HepG2 (cell line): Measurements from ENCODE around the gene GRIK3. TPM values are rescaled to one million over a fixed set of nuclear protein-coding genes. Genes with fewer than 3 reads are reported as not detected.

Experiments
- ATAC-seq: fragments of 200-7000 bp; cut with Tn5 transposase; 3 replicates; pipeline ENCODE4 v1.9.1; 2020; ENCODE audit warnings: mild to moderate bottlenecking, moderate library complexity
- BruUV-seq: library from RNA; stranded (reverse); fragments of 400-500 nt; replicated peaks from 2 replicates; lab custom pipeline; 2021; lab: Mats Ljungman, UMichigan
- CTCF ChIA-PET: fragments of 300-600 bp; formaldehyde crosslinking; extraction: SDS; loops from one replicate; lab custom pipeline; 2021; ENCODE audit warnings: low total read pairs, inconsistent platforms, low intra/inter-chr PET ratio; lab: Yijun Ruan, JAX
- POLR2A ChIA-PET: fragments of 350-600 bp; sonication (Branson Sonifier 250); formaldehyde crosslinking; loops from one replicate; lab custom pipeline; 2020; ENCODE audit warnings: antibody characterized with exemption, inconsistent platforms; lab: Yijun Ruan, JAX
- DNase-seq: peaks from one replicate; pipeline ENCODE4 v3.0.0-alpha.2; 2015; ENCODE audit warnings: low spot score
- FAIRE-seq: peaks from 3 replicates; lab custom pipeline; 2011; peaks lifted over from hg19 to GRCh38; lab: Jason Lieb, UNC
- H2AFZ ChIP-seq: one replicate; pipeline ENCODE4 v1.6.1; 2011; ENCODE audit warnings: low read length, inconsistent platforms
- H3K27ac ChIP-seq: fragments of 300-600 bp; 3 replicates; pipeline ENCODE4 v1.8.0; 2011; ENCODE audit warnings: mixed run types, mild to moderate bottlenecking, mixed read lengths, low read length, inconsistent platforms; ENCODE audit not compliant: insufficient read depth; ENCODE audit errors: extremely low read length
- H3K27me3 ChIP-seq, 2 experiments: fragments of 200-600 bp in 1 of 2; 2 replicates in 1 of 2; 3 replicates in 1 of 2; pipeline versions ENCODE4 v1.6.0 to v1.8.0; 2011; ENCODE audit warnings: low read length in 2 of 2, mild to moderate bottlenecking in 2 of 2, moderate library complexity in 2 of 2, inconsistent platforms in 1 of 2; ENCODE audit not compliant: insufficient read depth in 2 of 2, control insufficient read depth in 1 of 2
- H3K36me3 ChIP-seq, 2 experiments: fragments of 200-600 bp in 1 of 2; replicated peaks in 1 of 2; 2 replicates in 1 of 2; 3 replicates in 1 of 2; pipeline versions ENCODE4 v1.5.1 to v1.8.0; 2011; ENCODE audit warnings: low read length in 2 of 2, inconsistent platforms in 1 of 2; ENCODE audit not compliant: insufficient read depth in 2 of 2, control insufficient read depth in 1 of 2
- H3K4me1 ChIP-seq: 2 replicates; pipeline ENCODE4 v1.5.1; 2012; ENCODE audit warnings: low read length, inconsistent platforms; ENCODE audit not compliant: insufficient read depth
- H3K4me2 ChIP-seq: 2 replicates; pipeline ENCODE4 v1.6.0; 2011; ENCODE audit warnings: low read depth, low read length, inconsistent platforms
- H3K4me3 ChIP-seq, 3 experiments: fragments of 200-600 bp in 1 of 3; sonication (generic), shearing (Covaris generic) in 1 of 3; replicated peaks in 1 of 3; 2 replicates each; pipeline ENCODE4 v1.5.1; 2011 to 2016; ENCODE audit warnings: low read length in 3 of 3, inconsistent platforms in 2 of 3, low read depth in 2 of 3, mild to moderate bottlenecking in 2 of 3, control low read depth in 1 of 3, mixed read lengths in 1 of 3; ENCODE audit not compliant: insufficient read depth in 1 of 3
- H3K79me2 ChIP-seq: one replicate; pipeline ENCODE4 v1.6.1; 2011; ENCODE audit warnings: low read length, inconsistent platforms; ENCODE audit not compliant: insufficient read depth
- H3K9ac ChIP-seq: 2 replicates; pipeline ENCODE4 v1.6.0; 2011; ENCODE audit warnings: mild to moderate bottlenecking, low read depth, low read length, inconsistent platforms; ENCODE audit not compliant: insufficient read depth
- H3K9me3 ChIP-seq: 2 replicates; pipeline ENCODE4 v1.5.1; 2012; ENCODE audit warnings: mild to moderate bottlenecking, low read length
- H4K20me1 ChIP-seq: 2 replicates; pipeline ENCODE4 v1.6.0; 2011; ENCODE audit warnings: inconsistent platforms, mild to moderate bottlenecking, low read length, moderate library complexity; ENCODE audit not compliant: insufficient read depth
- CHD4 ChIP-seq: fragments of 200-600 bp; sonication (generic); IDR thresholded peaks from 2 replicates; pipeline ENCODE4 v1.7.0; 2017; ENCODE audit warnings: mild to moderate bottlenecking, low read length, borderline replicate concordance
- ELF1 ChIP-seq: sonication (generic); formaldehyde crosslinking; IDR thresholded peaks from 2 replicates; pipeline ENCODE4 v1.4.0; 2020; ENCODE audit warnings: missing genetic modification reagents
- FOXA3 ChIP-seq: IDR thresholded peaks from 2 replicates; pipeline ENCODE4 v1.6.1; 2016; ENCODE audit warnings: missing genetic modification reagents, missing compliant biosample characterization
- KAT8 ChIP-seq: IDR thresholded peaks from 2 replicates; pipeline ENCODE4 v1.6.1; 2016; ENCODE audit warnings: missing genetic modification reagents, missing compliant biosample characterization
- POLR2AphosphoS5 ChIP-seq: IDR thresholded peaks from 2 replicates; pipeline ENCODE4 v1.6.1; 2012; ENCODE audit warnings: low read depth, low read length
- SMYD3 ChIP-seq: sonication (generic); formaldehyde crosslinking; IDR thresholded peaks from 2 replicates; pipeline ENCODE4 v1.8.1; 2023; ENCODE audit warnings: mild to moderate bottlenecking, missing genetic modification reagents
- SP2 ChIP-seq: sonication (generic); formaldehyde crosslinking; IDR thresholded peaks from 2 replicates; pipeline ENCODE4 v1.5.1; 2020; ENCODE audit warnings: mild to moderate bottlenecking, missing genetic modification reagents
- TEAD2 ChIP-seq: sonication (generic); formaldehyde crosslinking; IDR thresholded peaks from 2 replicates; pipeline ENCODE4 v1.9.0; 2021; ENCODE audit warnings: missing genetic modification reagents
- TFDP2 ChIP-seq: sonication (generic); formaldehyde crosslinking; IDR thresholded peaks from 2 replicates; pipeline ENCODE4 v1.4.0; 2020; ENCODE audit warnings: missing genetic modification reagents
- TOPORS ChIP-seq: sonication (generic); formaldehyde crosslinking; IDR thresholded peaks from 2 replicates; pipeline ENCODE4 v1.8.0; 2023; ENCODE audit warnings: mild to moderate bottlenecking, missing genetic modification reagents
- ZFP37 ChIP-seq: sonication (generic); formaldehyde crosslinking; IDR thresholded peaks from 2 replicates; pipeline ENCODE4 v1.4.0; 2020; ENCODE audit warnings: missing genetic modification reagents, borderline replicate concordance
- ZNF317 ChIP-seq: sonication (generic); formaldehyde crosslinking; IDR thresholded peaks from 2 replicates; pipeline ENCODE4 v1.5.0; 2020; ENCODE audit warnings: mild to moderate bottlenecking, missing genetic modification reagents
- ZNF772 ChIP-seq: sonication (generic); formaldehyde crosslinking; IDR thresholded peaks from 2 replicates; pipeline ENCODE4 v1.5.0; 2020; ENCODE audit warnings: mild to moderate bottlenecking, missing genetic modification reagents
- WGBS: methylation state at CpG from one replicate; pipeline ENCODE4 v1.1.6; 2017; ENCODE audit warnings: low lambda C conversion rate; 5-methylcytosine and 5-hydroxymethylcytosine counted together
- in situ Hi-C: cut with HindIII; loops from 2 replicates; pipeline ENCODE4 v1.10.0; 2017; ENCODE audit warnings: low pct_unique_long_range_greater_than_20kb; ENCODE audit not compliant: extremely low pct_ligation_motif_present
- intact Hi-C: fragments of 100-400 bp; cut with micrococcal nuclease; formaldehyde crosslinking; loops from one replicate; pipeline ENCODE4 v1.10.0; 2022; ENCODE audit not compliant: unreplicated experiment
- polyA plus RNA-seq, 8 experiments: library from polyadenylated mRNA; depleted of rRNA in 3 of 8; stranded (reverse) in 7 of 8; unstranded in 1 of 8; fragments of >200 nt; fragmentation: Illumina TruSeq in 4 of 8; extraction: Trizol in 4 of 8; gene quantifications; 2 replicates each; pipeline versions ENCODE4 v1.2.1 to v1.2.3, GENCODE V29; 2011 to 2016; ENCODE audit warnings: low read depth in 4 of 8, missing spikeins in 1 of 8, mixed read lengths in 1 of 8; ENCODE audit not compliant: insufficient read depth in 1 of 8
- total RNA-seq, 5 experiments: library from RNA; depleted of rRNA; stranded (reverse); fragments of >200 nt; fragmentation: Illumina TruSeq; extraction: Trizol; gene quantifications; 2 replicates each; pipeline ENCODE4 v1.2.3, GENCODE V29; 2016; ENCODE audit warnings: low read depth in 1 of 5
- TF ChIP-seq, protein P1 (sequence below): sonication (generic); formaldehyde crosslinking; IDR thresholded peaks from 2 replicates; pipeline ENCODE4 v1.8.1; 2023; ENCODE audit warnings: missing genetic modification reagents, mild to moderate bottlenecking, borderline replicate concordance
- TF ChIP-seq, protein P2 (sequence below): sonication (generic); formaldehyde crosslinking; IDR thresholded peaks from 2 replicates; pipeline ENCODE4 v1.4.0; 2020; ENCODE audit warnings: mild to moderate bottlenecking, missing genetic modification reagents

Gene GRIK3
- total and polyA plus RNA-seq, 2 of the 13 experiments (the other 11 are each of a cell fraction or from before 2014, with no cell fraction given), result not detected

DNA sequence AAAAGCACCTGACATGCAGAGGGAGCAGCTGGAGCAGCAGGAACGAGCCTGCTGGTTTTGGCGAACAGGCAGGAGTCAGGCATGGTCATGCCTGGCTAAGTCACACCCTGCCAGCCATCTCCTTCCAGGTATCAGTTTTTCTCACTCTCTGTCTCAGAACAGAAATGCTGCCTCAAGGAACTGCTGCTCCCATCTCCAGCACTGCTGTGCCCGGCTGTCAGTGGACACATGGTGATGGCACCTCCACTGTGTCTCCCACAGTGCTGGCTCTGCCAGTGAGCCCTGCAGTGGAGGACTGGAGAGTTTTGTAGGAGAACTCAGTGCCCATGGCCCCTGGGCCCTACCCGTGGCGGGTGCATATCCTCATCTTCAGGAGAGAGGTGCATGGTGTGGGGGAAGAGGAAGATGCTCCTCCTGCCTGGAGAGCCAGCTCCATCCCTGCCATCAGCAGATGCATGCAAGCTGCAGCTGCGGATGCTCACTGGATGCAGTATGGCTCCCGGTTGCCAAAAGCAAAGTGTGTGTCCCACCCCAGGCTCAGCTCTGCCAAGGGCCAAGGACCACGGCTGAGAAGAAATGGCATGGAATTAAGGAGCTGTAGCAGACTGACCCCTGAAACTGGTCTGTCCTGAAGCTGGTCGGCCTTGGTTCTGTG lies 114.7 kb downstream of the GRIK3 start (continued):
- TF ChIP-seq ZNF772 (CRISPR knock-in tag) (no peak), TOPORS (CRISPR knock-in tag) (no peak)

DNA sequence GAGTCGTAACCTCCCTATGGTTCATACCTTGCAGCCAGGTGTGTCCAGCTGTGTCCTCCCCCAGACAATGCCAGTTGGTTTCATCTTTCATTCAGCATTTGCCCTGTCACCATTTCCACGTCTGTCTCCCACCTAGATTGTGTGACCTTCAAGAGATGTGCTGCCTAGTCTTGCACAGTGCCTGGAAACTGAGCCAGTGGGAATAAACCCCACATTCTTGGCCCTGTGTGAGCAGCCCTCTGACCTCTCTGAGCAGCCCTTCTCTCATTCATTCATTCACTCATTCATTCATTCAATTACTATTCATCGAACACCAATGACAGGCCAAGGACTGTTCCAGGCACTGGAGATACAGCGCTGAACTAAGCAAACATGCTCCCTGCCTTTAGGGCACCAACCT lies 115.7 kb downstream of the GRIK3 start:
- H3K27ac ChIP-seq, result no peak overlapping the region
- no peaks in the 10 kb centered on the region for H3K79me2 ChIP-seq
- in situ Hi-C loops, result no loop called here
- no peaks in the 10 kb centered on the region for H3K4me1 ChIP-seq
- TF ChIP-seq KAT8 (CRISPR knock-in tag) (no peak), FOXA3 (CRISPR knock-in tag) (no peak), SMYD3 (CRISPR knock-in tag) (no peak), TEAD2 (CRISPR knock-in tag) (no peak), POLR2AphosphoS5 (no peak), CHD4 (no peak), ELF1 (CRISPR knock-in tag) (no peak), ZFP37 (CRISPR knock-in tag) (no peak), TFDP2 (no peak), ZNF317 (CRISPR knock-in tag) (no peak), SP2 (CRISPR knock-in tag) (no peak)
- TF ChIP-seq, protein P1, sequence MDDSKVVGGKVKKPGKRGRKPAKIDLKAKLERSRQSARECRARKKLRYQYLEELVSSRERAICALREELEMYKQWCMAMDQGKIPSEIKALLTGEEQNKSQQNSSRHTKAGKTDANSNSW (CRISPR knock-in tag), result no peak
- TF ChIP-seq, protein P2, sequence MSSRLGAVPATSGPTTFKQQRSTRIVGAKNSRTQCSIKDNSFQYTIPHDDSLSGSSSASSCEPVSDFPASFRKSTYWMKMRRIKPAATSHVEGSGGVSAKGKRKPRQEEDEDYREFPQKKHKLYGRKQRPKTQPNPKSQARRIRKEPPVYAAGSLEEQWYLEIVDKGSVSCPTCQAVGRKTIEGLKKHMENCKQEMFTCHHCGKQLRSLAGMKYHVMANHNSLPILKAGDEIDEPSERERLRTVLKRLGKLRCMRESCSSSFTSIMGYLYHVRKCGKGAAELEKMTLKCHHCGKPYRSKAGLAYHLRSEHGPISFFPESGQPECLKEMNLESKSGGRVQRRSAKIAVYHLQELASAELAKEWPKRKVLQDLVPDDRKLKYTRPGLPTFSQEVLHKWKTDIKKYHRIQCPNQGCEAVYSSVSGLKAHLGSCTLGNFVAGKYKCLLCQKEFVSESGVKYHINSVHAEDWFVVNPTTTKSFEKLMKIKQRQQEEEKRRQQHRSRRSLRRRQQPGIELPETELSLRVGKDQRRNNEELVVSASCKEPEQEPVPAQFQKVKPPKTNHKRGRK (CRISPR knock-in tag), result no peak
- TF ChIP-seq, all 625 proteins: peak for 0
- intact Hi-C loops, result loop anchor here (1.0 kb wide), 1 partner anchor 9 kb away; no protein-coding TSS in a partner anchor
- Histone ChIP-seq H3K4me3 (no peak overlapping the region), H3K27me3 (no peaks in the 10 kb centered on the region), H3K9ac (no peak overlapping the region), H3K36me3 (no peaks in the 10 kb centered on the region), H4K20me1 (no peaks in the 10 kb centered on the region), H3K9me3 (no peaks in the 10 kb centered on the region), H3K4me2 (no peak overlapping the region), H2AFZ (no peak overlapping the region)
- ChIA-PET CTCF (no interaction called here), POLR2A (no interaction called here)
- DNase-seq (no peak), FAIRE-seq (no peak), ATAC-seq (no peak)
- WGBS, result 3% methylated on average over 4 of the region's 4 CpGs
- no TSS peak for BruUV-seq
